Caco-2 (cell line): ENCODE measurements around the gene ISYNA1. TPM values are rescaled to one million over a fixed set of nuclear protein-coding genes. Genes with fewer than 3 reads are reported as not detected.

Experiments
- BruUV-seq: library from RNA; stranded (reverse); fragments of 400-500 nt; replicated peaks from 2 replicates; lab custom pipeline; 2021; lab: Mats Ljungman, UMichigan
- CTCF ChIA-PET: fragments of 300-600 bp; sonication (Branson Sonifier 250); formaldehyde crosslinking; loops from one replicate; lab custom pipeline; 2022; ENCODE audit warnings: antibody characterized with exemption; lab: Charles Lee
- POLR2A ChIA-PET: fragments of 300-600 bp; sonication (Branson Sonifier 250); formaldehyde crosslinking; loops from one replicate; lab custom pipeline; 2022; ENCODE audit warnings: antibody characterized with exemption; lab: Charles Lee
- DNase-seq, 2 experiments: peaks; one replicate each; pipeline versions ENCODE4 v3.0.0 to v3.0.0-alpha.2; 2020 to 2022
- H3K27me3 ChIP-seq: replicated peaks from 2 replicates; pipeline ENCODE4 v1.6.0; 2011; ENCODE audit warnings: low read length; ENCODE audit not compliant: control insufficient read depth, insufficient read depth
- H3K36me3 ChIP-seq: 2 replicates; pipeline ENCODE4 v1.5.1; 2011; ENCODE audit warnings: low read length; ENCODE audit not compliant: control insufficient read depth, insufficient read depth
- H3K4me1 ChIP-seq: fragments of 250-450 bp; sonication (Bioruptor Pico); 2 replicates; pipeline ENCODE4 v1.5.1; 2020; ENCODE audit warnings: mild to moderate bottlenecking
- H3K4me3 ChIP-seq: 2 replicates; pipeline ENCODE4 v1.5.1; 2011; ENCODE audit warnings: low read depth, mild to moderate bottlenecking, control low read depth, low read length
- H3K9me3 ChIP-seq: fragments of 250-450 bp; sonication (Bioruptor Pico); 2 replicates; pipeline ENCODE4 v1.5.1; 2020; ENCODE audit warnings: mild to moderate bottlenecking, moderate library complexity
- H3K27ac Mint-ChIP-seq: one replicate; pipeline ENCODE4 v1.8.0; 2022; ENCODE audit warnings: mixed read lengths; ENCODE audit not compliant: unreplicated experiment
- H3K27me3 Mint-ChIP-seq: one replicate; pipeline ENCODE4 v1.8.0; 2022; ENCODE audit warnings: mixed read lengths; ENCODE audit not compliant: insufficient read depth, unreplicated experiment
- H3K36me3 Mint-ChIP-seq: one replicate; pipeline ENCODE4 v1.8.0; 2022; ENCODE audit warnings: mild to moderate bottlenecking, mixed read lengths; ENCODE audit not compliant: insufficient read depth, unreplicated experiment
- H3K4me1 Mint-ChIP-seq: one replicate; pipeline ENCODE4 v1.8.0; 2022; ENCODE audit warnings: low read depth, mixed read lengths; ENCODE audit not compliant: unreplicated experiment
- H3K4me3 Mint-ChIP-seq: one replicate; pipeline ENCODE4 v1.8.0; 2022; ENCODE audit warnings: mild to moderate bottlenecking, moderate library complexity, mixed read lengths; ENCODE audit not compliant: unreplicated experiment
- H3K9me3 Mint-ChIP-seq: one replicate; pipeline ENCODE4 v1.8.0; 2022; ENCODE audit warnings: mixed read lengths; ENCODE audit not compliant: unreplicated experiment
- CTCF ChIP-seq, 2 experiments: fragments of 200-600 bp in 1 of 2; IDR thresholded peaks; 1 replicate in 1 of 2; 2 replicates in 1 of 2; pipeline versions ENCODE4 v1.5.1 to v1.8.0; 2011 to 2022; ENCODE audit warnings: antibody characterized with exemption in 1 of 2, control low read depth in 1 of 2, inconsistent platforms in 1 of 2, low read depth in 1 of 2, low read length in 1 of 2, mild to moderate bottlenecking in 1 of 2, moderate library complexity in 1 of 2; ENCODE audit not compliant: insufficient read depth in 1 of 2, severe bottlenecking in 1 of 2, unreplicated experiment in 1 of 2
- intact Hi-C: fragments of 100-400 bp; cut with micrococcal nuclease; formaldehyde crosslinking; loops from one replicate; pipeline ENCODE4 v1.10.0; 2022; ENCODE audit not compliant: unreplicated experiment
- total RNA-seq: library from RNA; stranded (reverse); gene quantifications from 2 replicates; pipeline ENCODE4 v1.2.3, GENCODE V29; 2022

ISYNA1 gene
- total RNA-seq, 1 experiment from 2014 or later = 65.3 TPM

- Histone ChIP-seq H3K9me3 (no peaks in the 10 kb centered on the region), H3K27me3 (no peaks in the 10 kb centered on the region), H3K4me3 (no peak overlapping the region), H3K36me3 (no peaks in the 10 kb centered on the region; the same call in 1 of the 2 replicates), H3K4me1 (peaks cover 10% of the 10 kb centered on the region)
- Mint-ChIP-seq H3K27me3 (no peaks in the 10 kb centered on the region), H3K4me1 (peaks cover 9% of the 10 kb centered on the region), H3K4me3 (no peak overlapping the region), H3K36me3 (peaks cover 37% of the 10 kb centered on the region), H3K27ac (no peak overlapping the region), H3K9me3 (no peaks in the 10 kb centered on the region)
- intact Hi-C loops = no loop called here
- DNase-seq = no peak
- ChIA-PET CTCF (no interaction called here), POLR2A (no interaction called here)
- BruUV-seq = no TSS peak
- TF ChIP-seq CTCF (IDR thresholded peaks at IDR 0.05; ENCODE audit: insufficient read depth in 1 of 2, low read depth in 1 of 2, low read length in 1 of 2, severe bottlenecking in 1 of 2, unreplicated experiment in 1 of 2) = no peak
Observed at GRCh38 chr19:18434411-18435175, 3.3 kb downstream of the ISYNA1 start.

GRCh38 chr19:18433735-18434398 is 4.1 kb downstream of the ISYNA1 start:
- H3K36me3 ChIP-seq = no peaks in the 10 kb centered on the region; the same call in 1 of the 2 replicates
- Mint-ChIP-seq H3K27ac (no peak overlapping the region), H3K36me3 (peaks cover 29% of the 10 kb centered on the region), H3K4me3 (no peak overlapping the region), H3K27me3 (no peaks in the 10 kb centered on the region), H3K4me1 (peaks cover 1% of the 10 kb centered on the region), H3K9me3 (no peaks in the 10 kb centered on the region)
- intact Hi-C loops = no loop called here
- POLR2A ChIA-PET = no interaction called here
- H3K9me3 ChIP-seq = no peaks in the 10 kb centered on the region
- no peak for DNase-seq
- peaks cover 8% of the 10 kb centered on the region for H3K4me1 ChIP-seq
- no TSS peak for BruUV-seq
- no peak overlapping the region for H3K4me3 ChIP-seq
- no peak for TF ChIP-seq CTCF (IDR thresholded peaks at IDR 0.05; ENCODE audit: insufficient read depth in 1 of 2, low read depth in 1 of 2, low read length in 1 of 2, severe bottlenecking in 1 of 2, unreplicated experiment in 1 of 2)
- CTCF ChIA-PET = no interaction called here
- H3K27me3 ChIP-seq = no peaks in the 10 kb centered on the region

- H3K27me3 ChIP-seq = no peaks in the 10 kb centered on the region
- Mint-ChIP-seq H3K27me3 (no peaks in the 10 kb centered on the region), H3K4me3 (no peak overlapping the region), H3K27ac (no peak overlapping the region), H3K4me1 (no peaks in the 10 kb centered on the region), H3K9me3 (no peaks in the 10 kb centered on the region), H3K36me3 (peaks cover 28% of the 10 kb centered on the region)
- intact Hi-C loops = no loop called here
- ChIA-PET CTCF (no interaction called here), POLR2A (no interaction called here)
- no peak for DNase-seq
- H3K9me3 ChIP-seq = no peaks in the 10 kb centered on the region
- no peaks in the 10 kb centered on the region; the same call in 1 of the 2 replicates for H3K36me3 ChIP-seq
- H3K4me1 ChIP-seq = peaks cover under 1% of the 10 kb centered on the region
- no peak for TF ChIP-seq CTCF (IDR thresholded peaks at IDR 0.05; ENCODE audit: insufficient read depth in 1 of 2, low read depth in 1 of 2, low read length in 1 of 2, severe bottlenecking in 1 of 2, unreplicated experiment in 1 of 2)
- H3K4me3 ChIP-seq = no peak overlapping the region
- no TSS peak for BruUV-seq
Observed at GRCh38 chr19:18433015-18433691, 4.8 kb downstream of the ISYNA1 start.
